ENCODE results near the gene TUBB2B. TPM values are rescaled to one million over a fixed set of nuclear protein-coding genes. Genes with fewer than 3 reads are reported as not detected.

Gene TUBB2B
- total and polyA plus RNA-seq, 2 donors (not counting 3 experiments of a cell fraction or from before 2014, with no cell fraction given), result 5.1 to 8.3 TPM

GRCh38 chr6:3176562-3177355 is 50.7 kb downstream of the TUBB2B start:
- H3K9ac ChIP-seq (replicated peaks; ENCODE audit: extremely low read depth, insufficient read depth, low read length), result no peak overlapping the region
- H3K4me3 ChIP-seq (replicated peaks in 1 of 3; ENCODE audit: insufficient read depth in 1 of 3, low read depth in 1 of 3, low read length in 3 of 3), result no peak overlapping the region
- H3K9me1 ChIP-seq (replicated peaks; ENCODE audit: control insufficient read depth, extremely low read depth, insufficient read depth, low read length), result no peaks in the 10 kb centered on the region
- peaks cover 0 to 4% of the 10 kb centered on the region in 2 experiments for H3K27me3 ChIP-seq (ENCODE audit: control insufficient read depth in 2 of 2, insufficient read depth in 2 of 2, low read length in 2 of 2)
- no peak overlapping the region for H2AFZ ChIP-seq (ENCODE audit: low read depth, low read length)
- no peaks in the 10 kb centered on the region for H3K79me2 ChIP-seq (ENCODE audit: control insufficient read depth, insufficient read depth, low read length)
- BruUV-seq (replicated peaks), result no TSS peak
- no peaks in the 10 kb centered on the region for H3K9me3 ChIP-seq (replicated peaks; ENCODE audit: control insufficient read depth, insufficient read depth, low read length)
- no peaks in the 10 kb centered on the region for H3K36me3 ChIP-seq (ENCODE audit: control insufficient read depth in 2 of 2, extremely low read depth in 1 of 2, insufficient read depth in 2 of 2, low read length in 2 of 2)
- intact Hi-C loops (cut with micrococcal nuclease) (no loop called here), dilution Hi-C loops (cut with MboI; ENCODE audit: extremely low pct_ligation_motif_present, low sequenced_read_pairs) (no loop called here)
- H3K4me2 ChIP-seq (ENCODE audit: insufficient read depth, low read length), result no peak overlapping the region
- no peak overlapping the region for H3K27ac ChIP-seq (ENCODE audit: insufficient read depth, low read depth, low read length)
- FAIRE-seq (peak; percentile 96), DNase-seq (ENCODE audit: low read depth, low spot score) (peak; percentile 69)
- peaks cover 5% of the 10 kb centered on the region for H3K4me1 ChIP-seq (ENCODE audit: control insufficient read depth, extremely low read depth, insufficient read depth, low read length)
- ChIA-PET POLR2A (interaction anchor here (0.7 kb wide), 1 partner anchor 11 kb away, joined by 3 read pairs; no protein-coding TSS in a partner anchor), CTCF (interaction anchor here (0.8 to 2.0 kb wide), 7 partner anchors 11 to 75 kb away, joined by 3 to 9 read pairs (median 3); partner anchors contain the start of gene TUBB2A)
- peak; percentile 97 for TF ChIP-seq JUN (IDR thresholded peaks at IDR 0.05; ENCODE audit: borderline replicate concordance, insufficient read depth, insufficient read length, low read depth)
- no peak for TF ChIP-seq POLR2AphosphoS5 (IDR thresholded peaks at IDR 0.05; ENCODE audit: insufficient read depth, low read depth, low read length)
- TF ChIP-seq MYC (IDR thresholded peaks at IDR 0.05; ENCODE audit: low read depth, low read length), result no peak
- TF ChIP-seq, protein P1, sequence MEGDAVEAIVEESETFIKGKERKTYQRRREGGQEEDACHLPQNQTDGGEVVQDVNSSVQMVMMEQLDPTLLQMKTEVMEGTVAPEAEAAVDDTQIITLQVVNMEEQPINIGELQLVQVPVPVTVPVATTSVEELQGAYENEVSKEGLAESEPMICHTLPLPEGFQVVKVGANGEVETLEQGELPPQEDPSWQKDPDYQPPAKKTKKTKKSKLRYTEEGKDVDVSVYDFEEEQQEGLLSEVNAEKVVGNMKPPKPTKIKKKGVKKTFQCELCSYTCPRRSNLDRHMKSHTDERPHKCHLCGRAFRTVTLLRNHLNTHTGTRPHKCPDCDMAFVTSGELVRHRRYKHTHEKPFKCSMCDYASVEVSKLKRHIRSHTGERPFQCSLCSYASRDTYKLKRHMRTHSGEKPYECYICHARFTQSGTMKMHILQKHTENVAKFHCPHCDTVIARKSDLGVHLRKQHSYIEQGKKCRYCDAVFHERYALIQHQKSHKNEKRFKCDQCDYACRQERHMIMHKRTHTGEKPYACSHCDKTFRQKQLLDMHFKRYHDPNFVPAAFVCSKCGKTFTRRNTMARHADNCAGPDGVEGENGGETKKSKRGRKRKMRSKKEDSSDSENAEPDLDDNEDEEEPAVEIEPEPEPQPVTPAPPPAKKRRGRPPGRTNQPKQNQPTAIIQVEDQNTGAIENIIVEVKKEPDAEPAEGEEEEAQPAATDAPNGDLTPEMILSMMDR (IDR thresholded peaks at IDR 0.05; ENCODE audit: extremely low read depth in 1 of 2, insufficient read depth in 1 of 2, low read depth in 1 of 2, low read length in 2 of 2), result no peak
- peak; percentile 67 for TF ChIP-seq FOS (IDR thresholded peaks at IDR 0.05; ENCODE audit: borderline replicate concordance, insufficient read depth, low read length)
- no peaks in the 10 kb centered on the region for H4K20me1 ChIP-seq (replicated peaks; ENCODE audit: control insufficient read depth, extremely low read depth, insufficient read depth, low read length)
